GM10266 (cell line): ENCODE measurements around the gene SESN1.

Source experiments
- DNase-seq: peaks from one replicate; pipeline ENCODE4 v3.0.0; 2012; ENCODE audit errors: extremely low spot score
- CTCF ChIP-seq: IDR thresholded peaks from 2 replicates; pipeline ENCODE4 v1.5.1; 2012; ENCODE audit warnings: mild to moderate bottlenecking, low read depth; ENCODE audit not compliant: control insufficient read depth, insufficient read depth; ENCODE audit errors: missing control alignments

Gene SESN1

DNA sequence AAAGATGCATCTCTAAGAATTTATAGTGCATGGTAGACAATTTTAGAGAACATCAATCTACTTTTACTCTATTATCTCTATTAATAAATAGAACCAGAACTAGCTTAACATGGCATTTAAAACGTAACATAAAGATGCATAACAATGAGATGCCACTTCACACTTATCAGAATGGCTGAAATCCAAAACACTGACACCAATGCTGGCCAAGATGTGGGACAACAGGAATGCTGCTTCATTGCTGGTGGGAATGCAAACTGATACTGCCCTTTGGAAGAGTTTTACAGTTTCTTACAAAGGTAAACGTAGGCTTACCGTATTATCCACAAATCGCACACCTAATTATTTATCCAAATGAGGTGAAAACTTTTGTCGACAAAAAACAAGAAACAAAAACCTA, 95.2 kb downstream of the SESN1 start:
- TF ChIP-seq CTCF, result no peak
- no peak for DNase-seq

GRCh38 chr6:108998485-108998884, 96.2 kb downstream of the SESN1 start:
- DNase-seq, result no peak
- TF ChIP-seq CTCF, result no peak

DNA sequence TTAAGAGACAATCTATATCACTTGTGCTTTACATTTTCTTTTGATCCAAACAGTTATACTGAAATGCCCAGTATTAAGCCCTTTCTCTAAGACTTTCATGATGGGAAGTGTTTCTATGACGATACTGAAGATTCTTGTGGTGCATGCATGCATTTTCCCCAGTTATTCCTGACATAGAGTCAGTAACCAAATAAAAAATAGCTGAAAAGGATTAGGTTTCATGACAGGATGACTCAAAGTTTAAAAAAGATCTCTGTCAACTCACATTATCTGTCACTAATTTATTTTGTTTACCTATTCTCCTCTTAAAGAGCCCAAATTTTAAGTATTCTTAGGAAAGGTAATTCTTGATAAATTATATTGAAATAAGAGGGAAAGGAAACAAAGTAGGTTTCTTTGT, 98.4 kb downstream of the SESN1 start:
- TF ChIP-seq CTCF, result no peak
- no peak for DNase-seq

GRCh38 chr6:108995296-108995695, 99.3 kb downstream of the SESN1 start:
- no peak for DNase-seq
- TF ChIP-seq CTCF, result no peak

DNA sequence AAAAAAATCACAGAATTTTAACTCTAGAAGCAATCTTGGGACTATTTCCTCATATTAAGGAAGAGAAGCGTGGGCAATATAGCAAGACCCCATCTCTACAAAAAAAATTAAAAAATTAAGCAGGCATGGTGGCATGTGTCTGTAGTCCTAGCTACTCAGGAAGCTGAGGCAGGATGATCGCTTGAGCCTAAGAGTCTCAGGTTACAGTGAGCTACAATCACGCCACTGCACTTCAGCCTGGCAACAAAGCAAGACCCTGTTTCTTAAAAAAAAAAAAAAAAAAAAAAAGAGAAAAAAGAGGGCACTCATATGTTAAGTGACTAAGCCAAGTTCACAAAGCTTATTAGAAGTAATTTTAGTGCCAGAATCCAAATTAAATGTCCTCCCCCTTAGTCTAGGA, 100.8 kb downstream of the SESN1 start:
- TF ChIP-seq CTCF, result no peak
- DNase-seq, result no peak

GRCh38 chr6:108989700-108990099, 104.9 kb downstream of the SESN1 start:
- DNase-seq, result no peak
- no peak for TF ChIP-seq CTCF

- DNase-seq, result no peak
- no peak for TF ChIP-seq CTCF
These were observed 105.9 kb downstream of the SESN1 start for GRCh38 chr6:108988765-108989164.
